ENCODE data around the gene ZNF860.
"Not testable (repeated sequence)": the region's sequence is repeated elsewhere in the genome, so short reads cannot be mapped to it uniquely, and the experiment has no call there.

Gene ZNF860

GRCh38 chr3:31960793-31961431 is 20.6 kb upstream of the ZNF860 start:
- in situ Hi-C loops (cut with HindIII; ENCODE audit: low sequenced_read_pairs): no loop called here

GRCh38 chr3:31962801-31963205 is 18.7 kb upstream of the ZNF860 start:
- in situ Hi-C loops (cut with HindIII; ENCODE audit: low sequenced_read_pairs): no loop called here

- in situ Hi-C loops (cut with HindIII; ENCODE audit: low sequenced_read_pairs): no loop called here
These were observed 14.5 kb upstream of the ZNF860 start for GRCh38 chr3:31966978-31967591.

- in situ Hi-C loops (cut with HindIII; ENCODE audit: low sequenced_read_pairs): no loop called here
These were observed 14.0 kb upstream of the ZNF860 start for GRCh38 chr3:31967592-31967991.

- in situ Hi-C loops (cut with HindIII; ENCODE audit: low sequenced_read_pairs): no loop called here
These were observed 13.1 kb upstream of the ZNF860 start for GRCh38 chr3:31968369-31968926.

- in situ Hi-C loops (cut with HindIII; ENCODE audit: low sequenced_read_pairs): no loop called here
These were observed 12.6 kb upstream of the ZNF860 start for GRCh38 chr3:31968927-31969418.

- in situ Hi-C loops (cut with HindIII; ENCODE audit: low sequenced_read_pairs): no loop called here
These were observed 9.9 kb upstream of the ZNF860 start for GRCh38 chr3:31971607-31972006.

GRCh38 chr3:31973081-31973480 is 8.5 kb upstream of the ZNF860 start:
- in situ Hi-C loops (cut with HindIII; ENCODE audit: low sequenced_read_pairs): no loop called here

- in situ Hi-C loops (cut with HindIII; ENCODE audit: low sequenced_read_pairs): no loop called here
These were observed 7.7 kb upstream of the ZNF860 start for GRCh38 chr3:31973837-31974236.

GRCh38 chr3:31974471-31974870 is 7.1 kb upstream of the ZNF860 start:
- in situ Hi-C loops (cut with HindIII; ENCODE audit: low sequenced_read_pairs): no loop called here

- in situ Hi-C loops (cut with HindIII; ENCODE audit: low sequenced_read_pairs): no loop called here
These were observed 6.6 kb upstream of the ZNF860 start for GRCh38 chr3:31974964-31975363.

- in situ Hi-C loops (cut with HindIII; ENCODE audit: low sequenced_read_pairs): no loop called here
These were observed 5.2 kb upstream of the ZNF860 start for GRCh38 chr3:31976302-31976701.

- in situ Hi-C loops (cut with HindIII; ENCODE audit: low sequenced_read_pairs): no loop called here
These were observed 3.8 kb upstream of the ZNF860 start for GRCh38 chr3:31977736-31978135.

- in situ Hi-C loops (cut with HindIII; ENCODE audit: low sequenced_read_pairs): no loop called here
These were observed 3.0 kb upstream of the ZNF860 start for GRCh38 chr3:31978553-31978952.

- in situ Hi-C loops (cut with HindIII; ENCODE audit: low sequenced_read_pairs): no loop called here
These were observed 2.4 kb upstream of the ZNF860 start for GRCh38 chr3:31979001-31979697.

GRCh38 chr3:31980530-31981205 is 882 bp upstream of the ZNF860 start:
- in situ Hi-C loops (cut with HindIII; ENCODE audit: low sequenced_read_pairs): no loop called here

GRCh38 chr3:31984321-31984720 is 2.8 kb downstream of the ZNF860 start:
- in situ Hi-C loops (cut with HindIII; ENCODE audit: low sequenced_read_pairs): no loop called here

GRCh38 chr3:31985831-31986230 is 4.3 kb downstream of the ZNF860 start:
- in situ Hi-C loops (cut with HindIII; ENCODE audit: low sequenced_read_pairs): no loop called here

GRCh38 chr3:31988271-31988670 is 6.7 kb downstream of the ZNF860 start:
- in situ Hi-C loops (cut with HindIII; ENCODE audit: low sequenced_read_pairs): no loop called here

- in situ Hi-C loops (cut with HindIII; ENCODE audit: low sequenced_read_pairs): not testable (repeated sequence)
These were observed 11.4 kb downstream of the ZNF860 start for GRCh38 chr3:31992995-31993394.

GRCh38 chr3:31993843-31994242 is 12.3 kb downstream of the ZNF860 start:
- in situ Hi-C loops (cut with HindIII; ENCODE audit: low sequenced_read_pairs): no loop called here
